Frontal cortex (tissue), 4 donors: ENCODE results near the gene STXBP3. TPM values are rescaled to one million over a fixed set of nuclear protein-coding genes. Genes with fewer than 3 reads are reported as not detected.

Experiments
- DNase-seq, 2 donors: peaks; one replicate each; pipeline ENCODE4 v3.0.0; 2012; ENCODE audit warnings: low spot score in 2 of 2
- FAIRE-seq: peaks from 2 replicates; lab custom pipeline; 2012; peaks lifted over from hg19 to GRCh38; lab: Jason Lieb, UNC
- total RNA-seq: library from RNA; depleted of rRNA; stranded (reverse); fragments of >200 nt; gene quantifications from one replicate; pipeline ENCODE4 v1.2.3, GENCODE V29; 2014
- donor health status: control.
- donor health status: control.
- donor health status: control.

Gene STXBP3
- total RNA-seq, 1 donor from 2014 or later = 31.0 TPM

GRCh38 chr1:108830119-108831008 lies 83.9 kb downstream of the STXBP3 start:
- peak in 1 of 2 donors; percentile 55 for DNase-seq
- FAIRE-seq = no peak

- FAIRE-seq = no peak
- no peak for DNase-seq
These were observed 84.8 kb downstream of the STXBP3 start for GRCh38 chr1:108831225-108831624.

GRCh38 chr1:108832929-108833328 lies 86.5 kb downstream of the STXBP3 start:
- FAIRE-seq (no peak), DNase-seq (no peak)

GRCh38 chr1:108841703-108842102 lies 95.2 kb downstream of the STXBP3 start:
- FAIRE-seq (no peak), DNase-seq (no peak)

- FAIRE-seq = no peak
These were observed 96.2 kb downstream of the STXBP3 start for GRCh38 chr1:108842525-108843181.

DNA sequence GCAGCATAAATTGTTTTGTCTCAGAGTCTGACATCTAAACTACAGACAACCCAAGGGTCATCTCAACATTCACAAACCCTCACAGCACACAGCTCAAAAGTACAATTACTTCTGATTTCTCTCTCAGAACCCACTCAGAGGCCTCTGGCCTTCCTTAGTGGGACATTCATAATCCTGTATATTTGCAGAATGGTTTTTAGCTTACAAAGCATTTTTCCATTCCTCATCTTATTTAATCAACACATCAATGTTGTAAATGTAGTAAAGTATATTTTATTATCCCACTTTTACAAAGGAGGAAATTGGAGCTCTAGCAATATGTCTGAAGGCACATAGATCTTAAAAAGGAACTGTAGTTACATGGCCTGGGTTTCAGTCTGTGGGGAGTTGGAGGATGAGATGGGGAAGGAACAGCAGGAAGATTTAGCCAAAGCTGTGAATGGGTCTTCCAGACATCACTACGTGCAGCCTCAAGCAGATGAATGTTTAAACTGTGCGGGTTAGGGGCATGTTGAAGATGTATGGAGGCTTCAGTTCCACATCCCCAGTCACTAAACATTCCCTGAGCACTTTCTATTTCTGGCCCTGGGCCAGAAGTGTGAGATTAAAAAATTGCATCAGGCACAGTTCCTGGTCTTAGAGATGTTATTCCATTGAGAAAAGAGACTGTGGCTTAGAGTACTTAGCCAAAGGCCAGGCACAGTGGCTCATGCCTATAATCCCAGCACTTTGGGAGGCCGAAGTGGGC lies 97.1 kb downstream of the STXBP3 start:
- FAIRE-seq = no peak
- DNase-seq = no peak

More at GRCh38 chr1:108842525-108843181, 96.2 kb downstream of the STXBP3 start:
- no peak for DNase-seq

- FAIRE-seq (no peak), DNase-seq (no peak)
These were observed 99.0 kb downstream of the STXBP3 start for GRCh38 chr1:108845446-108845845.

- no peak for DNase-seq
- FAIRE-seq = no peak
These were observed 99.5 kb downstream of the STXBP3 start for GRCh38 chr1:108845991-108846390.

DNA sequence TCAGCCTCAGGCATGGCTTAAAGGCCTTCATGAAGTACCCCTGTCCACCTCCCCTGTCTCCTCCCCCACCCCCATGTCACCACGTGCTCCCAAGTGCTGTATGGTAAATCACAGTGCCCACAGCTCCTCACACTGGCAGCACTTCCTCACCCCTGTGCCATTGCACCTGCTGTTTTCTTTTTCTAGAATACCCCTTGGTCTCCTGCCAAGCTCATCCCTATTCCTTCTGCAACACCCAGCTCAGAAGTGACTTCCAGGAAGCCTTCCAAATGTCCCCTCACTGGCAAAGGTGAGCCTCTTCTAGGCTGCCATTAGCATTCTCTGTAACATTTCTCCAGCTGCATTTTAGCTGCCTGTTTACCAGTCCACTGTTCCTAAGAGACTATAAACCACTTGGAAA lies 101.0 kb downstream of the STXBP3 start:
- DNase-seq (no peak), FAIRE-seq (no peak)

DNA sequence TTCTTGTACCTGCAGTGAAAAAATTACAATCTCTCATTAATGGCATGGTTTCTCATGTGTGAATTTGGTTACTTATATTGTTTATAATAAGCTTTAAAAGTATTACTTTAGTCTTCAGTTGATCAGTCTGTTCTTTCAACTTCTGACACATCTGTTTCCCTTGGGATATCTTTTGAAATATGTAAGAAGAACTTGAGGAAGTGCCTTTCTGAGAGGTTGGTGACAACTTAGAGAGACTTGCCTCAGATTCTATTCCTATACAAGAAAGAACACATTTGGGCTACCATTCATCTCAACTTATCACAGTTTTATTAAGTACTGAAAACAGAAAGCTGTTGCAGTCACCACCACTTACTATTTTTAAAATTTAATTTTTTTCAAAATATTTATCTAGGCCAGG lies 102.3 kb downstream of the STXBP3 start:
- no peak for FAIRE-seq
- DNase-seq = no peak

DNA sequence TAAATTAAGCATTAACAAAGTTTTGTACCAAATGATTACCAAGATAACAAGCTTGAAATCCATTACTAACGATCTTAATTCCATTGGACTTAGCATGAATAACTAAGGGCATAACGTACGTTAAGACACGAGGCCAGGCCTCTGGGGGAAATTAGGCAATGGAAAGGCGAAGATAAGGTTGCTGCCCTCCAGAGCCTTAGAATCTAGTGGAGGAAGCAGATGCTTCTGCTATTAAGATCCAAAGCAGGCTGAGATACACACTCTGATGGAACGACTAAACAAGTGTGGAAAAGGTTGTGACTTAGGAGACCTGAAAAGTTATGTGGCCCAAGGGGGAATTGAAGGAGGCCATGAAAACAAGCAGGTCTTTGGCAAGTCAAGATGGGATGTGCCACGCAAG lies 104.5 kb downstream of the STXBP3 start:
- no peak for FAIRE-seq
- no peak for DNase-seq

GRCh38 chr1:108851567-108851966 lies 105.1 kb downstream of the STXBP3 start:
- no peak for DNase-seq
- no peak for FAIRE-seq

GRCh38 chr1:108852221-108852975 lies 105.9 kb downstream of the STXBP3 start:
- DNase-seq (no peak), FAIRE-seq (no peak)

DNA sequence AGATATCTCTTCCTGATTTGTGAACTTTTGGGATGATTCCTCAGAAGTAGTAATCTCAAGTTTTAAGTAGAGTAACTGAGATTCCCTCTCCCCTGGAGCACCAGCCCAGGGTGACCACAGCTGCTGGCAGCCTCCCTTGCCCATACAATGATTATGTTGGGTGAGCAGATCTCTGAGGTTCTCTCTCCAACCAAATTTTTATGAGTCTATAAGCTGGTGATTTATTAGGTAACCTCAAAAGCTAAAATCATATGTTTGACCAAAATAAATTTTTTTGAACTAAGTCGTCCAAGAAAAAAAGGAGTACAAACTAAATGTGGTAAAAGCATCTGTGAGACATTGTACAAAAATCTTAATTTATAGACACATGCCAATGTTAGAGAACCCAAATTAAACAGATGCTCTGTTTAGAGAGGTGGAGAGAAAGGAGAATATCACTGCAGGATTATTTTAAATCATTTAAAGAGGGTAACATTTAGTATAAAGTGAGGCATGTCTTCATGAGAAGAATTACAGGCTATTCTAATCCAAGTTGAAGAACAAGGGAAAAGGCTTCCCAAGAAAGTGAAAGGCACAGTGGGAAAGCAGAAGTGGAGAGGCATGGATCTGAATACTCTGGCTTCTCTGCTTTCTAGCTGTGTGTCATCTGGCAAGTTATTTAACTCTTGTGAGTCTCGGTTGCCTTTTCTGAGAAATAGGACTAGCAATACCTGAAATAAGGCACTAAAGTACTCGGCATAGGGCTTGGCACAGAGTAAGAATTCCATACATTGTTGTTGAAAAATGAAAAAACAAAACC lies 107.9 kb downstream of the STXBP3 start:
- no peak for FAIRE-seq
- DNase-seq = no peak

GRCh38 chr1:108856994-108857393 lies 110.5 kb downstream of the STXBP3 start, which contains the start of gene AKNAD1:
AKNAD1 (minus strand) TSS chr1:108857094; CDS start chr1:108852664, 4,430 bp downstream.
- FAIRE-seq (no peak), DNase-seq (no peak)

DNA sequence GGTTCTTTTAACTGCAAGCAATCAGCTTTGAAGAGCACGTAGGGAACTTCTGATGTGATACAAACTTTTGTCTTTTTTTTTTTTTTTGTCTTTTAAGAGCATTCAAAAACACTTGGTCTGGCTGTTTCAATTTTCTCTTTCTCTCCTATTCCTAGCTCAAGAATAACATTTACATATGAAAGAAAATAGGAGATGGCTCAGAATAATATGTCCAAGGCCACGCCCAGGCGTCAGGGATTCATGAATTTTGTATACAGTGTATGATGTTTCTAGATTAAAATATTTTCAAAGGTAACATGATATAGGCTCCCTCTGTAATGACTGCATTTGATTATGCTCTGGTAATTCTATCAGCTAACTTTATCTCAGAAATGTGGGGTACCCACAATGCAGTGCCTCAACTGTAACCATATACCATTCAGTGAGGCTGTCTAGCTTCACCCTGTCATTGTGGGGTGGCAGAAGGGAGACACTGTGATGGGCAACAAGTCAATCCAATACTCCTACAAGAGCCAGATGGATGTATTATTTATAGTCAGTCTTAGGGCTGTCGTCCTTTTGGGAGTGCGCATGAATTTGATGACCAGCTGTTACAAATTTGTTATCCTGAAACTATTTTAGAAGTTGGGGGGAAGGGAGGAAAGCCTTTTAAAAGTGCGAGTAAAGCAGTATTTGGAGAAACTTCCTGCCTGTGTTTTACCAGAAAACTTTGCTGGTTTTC lies 111.9 kb downstream of the STXBP3 start:
- DNase-seq (no peak), FAIRE-seq (no peak)
